Measurements from ENCODE around the gene NCOA1.

DNA sequence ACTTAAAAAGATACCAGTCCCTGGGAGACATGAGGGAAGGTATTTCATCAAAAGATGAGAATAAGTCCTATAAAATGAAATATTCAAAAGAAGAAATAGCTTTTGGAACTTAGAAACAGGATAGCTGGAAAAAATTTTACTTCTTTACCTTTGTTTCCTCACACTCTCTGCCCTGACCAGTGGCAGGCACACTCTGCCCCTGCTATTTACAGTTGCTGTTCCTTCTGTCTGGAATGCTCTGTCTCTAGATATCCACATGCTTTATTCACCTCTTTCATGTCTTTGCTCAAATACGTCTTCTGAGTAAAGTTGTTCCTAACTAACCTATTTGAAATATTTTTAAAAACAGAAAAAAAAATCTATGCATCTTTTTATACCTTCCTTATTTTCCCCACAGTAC is 176.5 kb downstream of the NCOA1 start:
- TF ChIP-seq, protein P1, sequence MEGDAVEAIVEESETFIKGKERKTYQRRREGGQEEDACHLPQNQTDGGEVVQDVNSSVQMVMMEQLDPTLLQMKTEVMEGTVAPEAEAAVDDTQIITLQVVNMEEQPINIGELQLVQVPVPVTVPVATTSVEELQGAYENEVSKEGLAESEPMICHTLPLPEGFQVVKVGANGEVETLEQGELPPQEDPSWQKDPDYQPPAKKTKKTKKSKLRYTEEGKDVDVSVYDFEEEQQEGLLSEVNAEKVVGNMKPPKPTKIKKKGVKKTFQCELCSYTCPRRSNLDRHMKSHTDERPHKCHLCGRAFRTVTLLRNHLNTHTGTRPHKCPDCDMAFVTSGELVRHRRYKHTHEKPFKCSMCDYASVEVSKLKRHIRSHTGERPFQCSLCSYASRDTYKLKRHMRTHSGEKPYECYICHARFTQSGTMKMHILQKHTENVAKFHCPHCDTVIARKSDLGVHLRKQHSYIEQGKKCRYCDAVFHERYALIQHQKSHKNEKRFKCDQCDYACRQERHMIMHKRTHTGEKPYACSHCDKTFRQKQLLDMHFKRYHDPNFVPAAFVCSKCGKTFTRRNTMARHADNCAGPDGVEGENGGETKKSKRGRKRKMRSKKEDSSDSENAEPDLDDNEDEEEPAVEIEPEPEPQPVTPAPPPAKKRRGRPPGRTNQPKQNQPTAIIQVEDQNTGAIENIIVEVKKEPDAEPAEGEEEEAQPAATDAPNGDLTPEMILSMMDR (IDR thresholded peaks at IDR 0.05; ENCODE audit: borderline replicate concordance, extremely low read depth, low read length, poor library complexity, severe bottlenecking), result no peak
- no peak for TF ChIP-seq EZH2 (IDR thresholded peaks at IDR 0.05; ENCODE audit: borderline replicate concordance, low read depth, low read length, severe bottlenecking)
